Measurements from ENCODE around the gene DHFR2.
"Not testable (repeated sequence)": the region's sequence is repeated elsewhere in the genome, so short reads cannot be mapped to it uniquely, and the experiment has no call there.

Gene DHFR2

GRCh38 chr3:94062513-94063404 is at the start of gene DHFR2, which contains the start of gene NSUN3:
TSS of gene DHFR2 (minus strand) at chr3:94062916. CDS start at chr3:94061511, 1,405 bp downstream.
TSS of gene NSUN3 (plus strand) at chr3:94063061. CDS start at chr3:94063127, 66 bp downstream.
- Histone ChIP-seq H3K4me3 (peak within 1 kb of the TSS; percentile 47 to 80 (median 65)), H3K27ac (peak within 1 kb of the TSS; percentile 50 to 99 (median 94))

GRCh38 chr3:94110854-94111253 is 48.1 kb upstream of the DHFR2 start:
- no peak overlapping the region for H3K4me3 ChIP-seq

GRCh38 chr3:94110232-94110631 is 47.5 kb upstream of the DHFR2 start:
- not testable (repeated sequence) for H3K27ac ChIP-seq, H3K4me3 ChIP-seq

More at GRCh38 chr3:94110854-94111253, 48.1 kb upstream of the DHFR2 start:
- H3K27ac ChIP-seq, result no peak overlapping the region

- Histone ChIP-seq H3K4me3 (no peak overlapping the region), H3K27ac (no peak overlapping the region)
Observed at GRCh38 chr3:94106268-94106667, 43.6 kb upstream of the DHFR2 start.

- no peak overlapping the region for H3K4me3 ChIP-seq
- no peak overlapping the region for H3K27ac ChIP-seq
Observed at GRCh38 chr3:94101860-94102259, 39.1 kb upstream of the DHFR2 start.

GRCh38 chr3:94099311-94099710 is 36.6 kb upstream of the DHFR2 start:
- Histone ChIP-seq H3K4me3 (no peak overlapping the region), H3K27ac (no peak overlapping the region)

- Histone ChIP-seq H3K4me3 (no peak overlapping the region), H3K27ac (no peak overlapping the region)
Observed at GRCh38 chr3:94098452-94098851, 35.7 kb upstream of the DHFR2 start.

GRCh38 chr3:94095111-94095510 is 32.4 kb upstream of the DHFR2 start:
- H3K27ac ChIP-seq, result no peak overlapping the region
- no peak overlapping the region for H3K4me3 ChIP-seq

- H3K4me3 ChIP-seq, result no peak overlapping the region
- no peak overlapping the region for H3K27ac ChIP-seq
Observed at GRCh38 chr3:94093151-94093550, 30.4 kb upstream of the DHFR2 start.

GRCh38 chr3:94092086-94092485 is 29.4 kb upstream of the DHFR2 start:
- Histone ChIP-seq H3K27ac (no peak overlapping the region), H3K4me3 (no peak overlapping the region)

GRCh38 chr3:94089126-94089525 is 26.4 kb upstream of the DHFR2 start:
- H3K4me3 ChIP-seq, result no peak overlapping the region
- H3K27ac ChIP-seq, result no peak overlapping the region

- H3K4me3 ChIP-seq, result no peak overlapping the region
- no peak overlapping the region for H3K27ac ChIP-seq
Observed at GRCh38 chr3:94083261-94083660, 20.5 kb upstream of the DHFR2 start.

GRCh38 chr3:94082391-94082937 is 19.7 kb upstream of the DHFR2 start:
- Histone ChIP-seq H3K4me3 (no peak overlapping the region), H3K27ac (no peak overlapping the region)

GRCh38 chr3:94081884-94082283 is 19.2 kb upstream of the DHFR2 start:
- H3K27ac ChIP-seq, result no peak overlapping the region
- H3K4me3 ChIP-seq, result no peak overlapping the region

GRCh38 chr3:94080552-94080951 is 17.8 kb upstream of the DHFR2 start:
- H3K27ac ChIP-seq, result not testable (repeated sequence)

GRCh38 chr3:94076055-94076454 is 13.3 kb upstream of the DHFR2 start:
- no peak overlapping the region for H3K27ac ChIP-seq

More at GRCh38 chr3:94080552-94080951, 17.8 kb upstream of the DHFR2 start:
- H3K4me3 ChIP-seq, result not testable (repeated sequence)

GRCh38 chr3:94071713-94072284 is 9.1 kb upstream of the DHFR2 start:
- no peak overlapping the region for H3K4me3 ChIP-seq
- H3K27ac ChIP-seq, result no peak overlapping the region

More at GRCh38 chr3:94076055-94076454, 13.3 kb upstream of the DHFR2 start:
- H3K4me3 ChIP-seq, result no peak overlapping the region

GRCh38 chr3:94070341-94070911 is 7.7 kb upstream of the DHFR2 start:
- H3K4me3 ChIP-seq, result no peak overlapping the region
- H3K27ac ChIP-seq, result no peak overlapping the region

GRCh38 chr3:94069194-94069813 is 6.6 kb upstream of the DHFR2 start:
- Histone ChIP-seq H3K27ac (no peak overlapping the region), H3K4me3 (no peak overlapping the region)
